ENCODE results near the gene KRTAP10-8. TPM values are rescaled to one million over a fixed set of nuclear protein-coding genes. Genes with fewer than 3 reads are reported as not detected.

The KRTAP10-8 gene
- total and polyA plus RNA-seq, 2 of the 4 experiments (the other 2 are of a cell fraction), result not detected

- H2AK9ac ChIP-seq (replicated peaks; ENCODE audit: low read depth, low read length, poor library complexity), result no peak overlapping the region
- no peak overlapping the region for H3K56ac ChIP-seq (ENCODE audit: extremely low read depth, insufficient read depth, low read length)
- H3K9me3 ChIP-seq (ENCODE audit: control insufficient read depth, insufficient read depth, low read length), result no peaks in the 10 kb centered on the region
- H3K36me3 ChIP-seq (ENCODE audit: control insufficient read depth, insufficient read depth, low read length), result no peaks in the 10 kb centered on the region
- H4K91ac ChIP-seq (ENCODE audit: insufficient read depth, low read depth, low read length), result no peak overlapping the region
- H2AK5ac ChIP-seq (ENCODE audit: low read depth, low read length), result no peak overlapping the region
- peaks cover 2% of the 10 kb centered on the region for H3K27me3 ChIP-seq (ENCODE audit: control insufficient read depth, insufficient read depth, low read length)
- no peak overlapping the region for H3K18ac ChIP-seq (ENCODE audit: low read depth, low read length)
- H3K23ac ChIP-seq (ENCODE audit: low read depth, low read length), result no peak overlapping the region
- no peak overlapping the region for H3K4me3 ChIP-seq (ENCODE audit: insufficient read depth, low read depth, low read length)
- DNase-seq (no peak), ATAC-seq (ENCODE audit: low read depth) (no peak)
- intact Hi-C loops (cut with micrococcal nuclease) (no loop called here), dilution Hi-C loops (cut with HindIII; ENCODE audit: low sequenced_read_pairs, unreplicated experiment) (no loop called here), in situ Hi-C loops (cut with MboI; ENCODE audit: low sequenced_read_pairs) (no loop called here)
- ChIA-PET POLR2A (ENCODE audit: unreplicated experiment) (no interaction called here), CTCF (no interaction called here)
- no peak overlapping the region for H3K4ac ChIP-seq (ENCODE audit: low read depth, low read length)
- H2BK20ac ChIP-seq (ENCODE audit: low read depth, low read length), result no peak overlapping the region
- no peaks in the 10 kb centered on the region for H4K20me1 ChIP-seq (ENCODE audit: insufficient read depth, low read length)
- H3K14ac ChIP-seq (replicated peaks; ENCODE audit: low read depth, low read length), result no peak overlapping the region
- H2BK120ac ChIP-seq (ENCODE audit: low read depth, low read length), result no peak overlapping the region
- no peak overlapping the region for H2BK5ac ChIP-seq (ENCODE audit: low read depth, low read length, poor library complexity, severe bottlenecking)
- WGBS, 2 experiments (ENCODE audit: extremely low coverage in 2 of 2, insufficient read length in 1 of 2), result 46% methylated on average over 10 of the region's 21 CpGs; no CpG with 5 or more reads in 1 of the 2 experiments
- no peaks in the 10 kb centered on the region for H3K4me1 ChIP-seq (ENCODE audit: control insufficient read depth, insufficient read depth, low read length)
- H3K79me1 ChIP-seq (ENCODE audit: low read depth in 1 of 2, low read length in 2 of 2), result no peaks in the 10 kb centered on the region
- H2AFZ ChIP-seq (replicated peaks; ENCODE audit: low read length, poor library complexity), result no peak overlapping the region
- H3K9ac ChIP-seq (ENCODE audit: low read depth, low read length), result no peak overlapping the region
- no peaks in the 10 kb centered on the region for H3K9me1 ChIP-seq (ENCODE audit: insufficient read depth, low read length)
- no peak overlapping the region for H4K8ac ChIP-seq (ENCODE audit: low read depth in 2 of 2, low read length in 2 of 2)
- H3K27ac ChIP-seq (ENCODE audit: insufficient read depth, low read length), result no peak overlapping the region
- BruUV-seq (replicated peaks), result no TSS peak
- TF ChIP-seq RFX5 (IDR thresholded peaks at IDR 0.05; ENCODE audit: low read depth, low read length), result no peak
- no peak for TF ChIP-seq RCOR1 (IDR thresholded peaks at IDR 0.05; ENCODE audit: insufficient replicate concordance, low read length)
- no peak for TF ChIP-seq NFE2L2 (IDR thresholded peaks at IDR 0.05; ENCODE audit: low read depth, low read length)
- no peak for TF ChIP-seq POLR2A (IDR thresholded peaks at IDR 0.05; ENCODE audit: low read depth, low read length)
- no peak for TF ChIP-seq CHD1 (IDR thresholded peaks at IDR 0.05; ENCODE audit: low read depth, low read length)
- TF ChIP-seq MAFK (IDR thresholded peaks at IDR 0.05; ENCODE audit: low read depth, low read length), result no peak
- TF ChIP-seq SMC3 (IDR thresholded peaks at IDR 0.05; ENCODE audit: low read depth, low read length), result no peak
- TF ChIP-seq MAZ (IDR thresholded peaks at IDR 0.05; ENCODE audit: borderline replicate concordance, low read depth, low read length), result no peak
- TF ChIP-seq CTCF (conservative IDR thresholded peaks at IDR 0.05; ENCODE audit: low read depth, low read length), result no peak
- TF ChIP-seq CEBPB (IDR thresholded peaks at IDR 0.05; ENCODE audit: low read depth, low read length), result no peak
- TF ChIP-seq FOS (IDR thresholded peaks at IDR 0.05; ENCODE audit: low read depth, low read length), result no peak
- no peak for TF ChIP-seq ELK1 (IDR thresholded peaks at IDR 0.05; ENCODE audit: borderline replicate concordance, low read depth, low read length)
- TF ChIP-seq MXI1 (IDR thresholded peaks at IDR 0.05; ENCODE audit: borderline replicate concordance, low read depth, low read length), result no peak
- no peak for TF ChIP-seq RAD21 (IDR thresholded peaks at IDR 0.05; ENCODE audit: low read length)
- no peak for TF ChIP-seq BHLHE40 (IDR thresholded peaks at IDR 0.05; ENCODE audit: low read depth, low read length)
- no peak for TF ChIP-seq USF2 (IDR thresholded peaks at IDR 0.05; ENCODE audit: low read depth, low read length)
- no peak overlapping the region for H2BK15ac ChIP-seq (ENCODE audit: low read depth, low read length)
- H4K5ac ChIP-seq (ENCODE audit: low read depth, low read length), result no peak overlapping the region
- no peak overlapping the region for H3K4me2 ChIP-seq (ENCODE audit: low read depth, low read length)
These were observed 9.4 kb upstream of the KRTAP10-8 start for GRCh38 chr21:44602463-44602850.

Data from IMR-90 (cell line).